OCI-LY1 (cell line): Measurements from ENCODE around the gene TBL1X.
"Not testable (repeated sequence)": the region's sequence is repeated elsewhere in the genome, so short reads cannot be mapped to it uniquely, and the experiment has no call there.

Source experiments
- H2AFZ ChIP-seq: fragments of 200-600 bp; sonication (generic), shearing (Covaris generic); 2 replicates; pipeline ENCODE4 v1.6.0; 2014; ENCODE audit warnings: antibody characterized with exemption, mild to moderate bottlenecking, low read length
- H3F3A ChIP-seq: fragments of 200-600 bp; sonication (generic), shearing (Covaris generic); 2 replicates; pipeline ENCODE4 v1.6.0; 2014; ENCODE audit warnings: mild to moderate bottlenecking, antibody characterized with exemption, low read length, moderate library complexity; ENCODE audit not compliant: insufficient read depth
- H3K27ac ChIP-seq: fragments of 200-600 bp; sonication (generic); 2 replicates; pipeline ENCODE4 v1.5.1; 2014; ENCODE audit warnings: low read length, mixed run types, mild to moderate bottlenecking, low read depth; ENCODE audit not compliant: poor library complexity, severe bottlenecking
- H3K27me3 ChIP-seq: fragments of 200-600 bp; sonication (generic); 2 replicates; pipeline ENCODE4 v1.6.0; 2014; ENCODE audit warnings: antibody characterized with exemption, mild to moderate bottlenecking, low read length, moderate library complexity; ENCODE audit not compliant: insufficient read depth
- H3K36me3 ChIP-seq: fragments of 200-600 bp; sonication (generic); 2 replicates; pipeline ENCODE4 v1.6.1; 2014; ENCODE audit warnings: mild to moderate bottlenecking, antibody characterized with exemption, low read length, moderate library complexity, mixed read lengths; ENCODE audit not compliant: insufficient read depth
- H3K4me1 ChIP-seq: fragments of 200-600 bp; sonication (generic); 2 replicates; pipeline ENCODE4 v1.5.1; 2014; ENCODE audit warnings: mild to moderate bottlenecking, low read length, moderate library complexity; ENCODE audit not compliant: insufficient read depth, severe bottlenecking
- H3K4me2 ChIP-seq: fragments of 200-600 bp; sonication (generic), shearing (Covaris generic); 2 replicates; pipeline ENCODE4 v1.6.1; 2014; ENCODE audit warnings: low read length
- H3K4me3 ChIP-seq: fragments of 200-600 bp; sonication (generic); 2 replicates; pipeline ENCODE4 v1.5.1; 2014; ENCODE audit warnings: low read length, low read depth, mild to moderate bottlenecking, mixed read lengths; ENCODE audit not compliant: poor library complexity, severe bottlenecking
- H3K79me2 ChIP-seq: fragments of 200-600 bp; shearing (Covaris generic); 2 replicates; pipeline ENCODE4 v1.6.1; 2016; ENCODE audit warnings: mixed run types, low read length, mixed read lengths; ENCODE audit not compliant: insufficient read depth
- H3K9ac ChIP-seq: fragments of 200-600 bp; sonication (generic), shearing (Covaris generic); 2 replicates; pipeline ENCODE4 v1.6.1; 2014; ENCODE audit warnings: mild to moderate bottlenecking, low read length, mixed read lengths
- H3K9me2 ChIP-seq: fragments of 200-600 bp; sonication (generic), shearing (Covaris generic); 2 replicates; pipeline ENCODE4 v1.6.1; 2014; ENCODE audit warnings: low read depth, mild to moderate bottlenecking, low read length, mixed read lengths
- H3K9me3 ChIP-seq: fragments of 200-600 bp; shearing (Covaris generic); 2 replicates; pipeline ENCODE4 v1.6.1; 2014; ENCODE audit warnings: low read length, mixed read lengths
- H4K20me1 ChIP-seq: fragments of 200-600 bp; sonication (generic), shearing (Covaris generic); 2 replicates; pipeline ENCODE4 v1.6.0; 2016; ENCODE audit warnings: mild to moderate bottlenecking, low read length; ENCODE audit not compliant: insufficient read depth
- CTCF ChIP-seq: fragments of 200-600 bp; sonication (generic), shearing (Covaris generic); IDR thresholded peaks from 2 replicates; pipeline ENCODE4 v1.5.1; 2017; ENCODE audit warnings: mild to moderate bottlenecking, antibody characterized with exemption, low read length, moderate library complexity, mixed read lengths
- EZH2 ChIP-seq: fragments of 200-600 bp; sonication (generic), shearing (Covaris generic); IDR thresholded peaks from 2 replicates; pipeline ENCODE4 v1.8.0; 2017; ENCODE audit warnings: borderline replicate concordance, mixed run types, mild to moderate bottlenecking, antibody characterized with exemption, low read length, moderate library complexity, mixed read lengths

TBL1X gene

GRCh38 chrX:9431281-9431680, 33.6 kb upstream of the TBL1X start:
- H3K27ac ChIP-seq = no peak overlapping the region
- H3F3A ChIP-seq = no peaks in the 10 kb centered on the region
- TF ChIP-seq EZH2 (no peak), CTCF (no peak)

GRCh38 chrX:9433596-9433995, 31.3 kb upstream of the TBL1X start:
- Histone ChIP-seq H3K36me3 (no peaks in the 10 kb centered on the region), H3K9me3 (no peaks in the 10 kb centered on the region), H2AFZ (no peak overlapping the region), H3K9ac (no peak overlapping the region), H3K4me2 (no peak overlapping the region), H3K9me2 (no peaks in the 10 kb centered on the region), H3K4me1 (peaks cover 14% of the 10 kb centered on the region), H3K27me3 (no peaks in the 10 kb centered on the region), H3F3A (no peaks in the 10 kb centered on the region), H3K4me3 (no peak overlapping the region), H4K20me1 (no peaks in the 10 kb centered on the region), H3K27ac (no peak overlapping the region), H3K79me2 (no peaks in the 10 kb centered on the region)
- TF ChIP-seq EZH2 (no peak), CTCF (no peak)

More at GRCh38 chrX:9431281-9431680, 33.6 kb upstream of the TBL1X start:
- no peaks in the 10 kb centered on the region for H3K9me2 ChIP-seq
- no peaks in the 10 kb centered on the region for H4K20me1 ChIP-seq
- H3K79me2 ChIP-seq = no peaks in the 10 kb centered on the region
- no peaks in the 10 kb centered on the region for H3K36me3 ChIP-seq
- no peaks in the 10 kb centered on the region for H3K9me3 ChIP-seq
- no peaks in the 10 kb centered on the region for H3K27me3 ChIP-seq
- H3K4me2 ChIP-seq = no peak overlapping the region
- no peak overlapping the region for H3K9ac ChIP-seq
- H2AFZ ChIP-seq = no peak overlapping the region
- no peaks in the 10 kb centered on the region for H3K4me1 ChIP-seq
- no peak overlapping the region for H3K4me3 ChIP-seq

- no peak overlapping the region for H3K9ac ChIP-seq
- H3K36me3 ChIP-seq = no peaks in the 10 kb centered on the region
- no peaks in the 10 kb centered on the region for H3K9me2 ChIP-seq
- H3K27ac ChIP-seq = no peak overlapping the region
- no peak overlapping the region for H3K4me3 ChIP-seq
- H3K79me2 ChIP-seq = no peaks in the 10 kb centered on the region
- H3K4me2 ChIP-seq = no peak overlapping the region
- no peaks in the 10 kb centered on the region for H4K20me1 ChIP-seq
- TF ChIP-seq EZH2 (no peak), CTCF (no peak)
- peaks cover 14% of the 10 kb centered on the region for H3K4me1 ChIP-seq
- H3K9me3 ChIP-seq = no peaks in the 10 kb centered on the region
- no peak overlapping the region for H2AFZ ChIP-seq
- H3K27me3 ChIP-seq = no peaks in the 10 kb centered on the region
- H3F3A ChIP-seq = no peaks in the 10 kb centered on the region
Measured at GRCh38 chrX:9434051-9434550, 30.8 kb upstream of the TBL1X start.

GRCh38 chrX:9435086-9435485, 29.8 kb upstream of the TBL1X start:
- not testable (repeated sequence) for H3K27ac ChIP-seq, H3K9me3 ChIP-seq, H3K4me2 ChIP-seq, H4K20me1 ChIP-seq, H2AFZ ChIP-seq, H3K9me2 ChIP-seq, H3K36me3 ChIP-seq, H3K9ac ChIP-seq, H3F3A ChIP-seq, H3K27me3 ChIP-seq, H3K79me2 ChIP-seq, H3K4me3 ChIP-seq
- H3K4me1 ChIP-seq = peaks cover 16% of the 10 kb centered on the region
